ENCODE results near the gene ZSCAN1. TPM values are rescaled to one million over a fixed set of nuclear protein-coding genes. Genes with fewer than 3 reads are reported as not detected.

Gene ZSCAN1
- total RNA-seq, 1 donor = not detected

DNA sequence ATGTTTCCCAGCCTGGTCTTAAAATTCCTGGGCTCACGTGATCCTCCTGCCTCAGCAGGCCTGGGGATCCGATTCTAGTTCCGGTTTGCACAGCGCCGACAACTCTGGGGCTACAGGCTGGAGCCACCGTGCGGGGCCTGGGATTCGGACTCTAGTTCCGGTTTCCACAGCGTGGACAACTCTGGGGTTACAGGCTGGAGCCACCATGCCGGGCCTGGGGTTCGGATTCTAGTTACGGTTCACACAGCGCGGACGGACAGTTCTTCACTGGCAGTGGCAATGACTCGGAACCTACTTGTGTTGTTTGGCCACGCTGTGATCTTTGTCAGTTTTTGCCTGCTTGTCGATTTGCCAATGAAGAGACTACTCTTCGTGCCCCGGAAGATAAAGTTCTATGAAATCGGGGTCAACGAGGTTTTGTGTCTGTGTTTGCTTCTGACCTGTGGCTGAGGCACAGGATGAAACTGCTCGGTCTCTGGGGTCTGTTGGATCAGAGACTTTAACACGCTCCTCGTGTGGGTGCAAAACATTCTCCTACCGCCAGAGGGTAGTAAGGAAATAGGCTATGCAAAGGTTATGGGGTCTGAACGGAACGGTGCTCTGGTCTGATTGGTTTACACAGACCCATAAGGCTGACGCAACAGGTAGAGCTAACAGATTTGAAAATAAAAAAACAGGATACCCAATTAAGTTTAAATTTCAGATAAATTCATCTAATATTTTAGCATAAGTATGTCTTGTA lies 12.1 kb upstream of the ZSCAN1 start:
- no peak overlapping the region for H3K4me3 ChIP-seq (ENCODE audit: low read depth, low read length)
- peak; percentile 29 for TF ChIP-seq CTCF (IDR thresholded peaks at IDR 0.05; ENCODE audit: insufficient read depth, low read length)
- peak; percentile 40 for DNase-seq (ENCODE audit: low read depth)

DNA sequence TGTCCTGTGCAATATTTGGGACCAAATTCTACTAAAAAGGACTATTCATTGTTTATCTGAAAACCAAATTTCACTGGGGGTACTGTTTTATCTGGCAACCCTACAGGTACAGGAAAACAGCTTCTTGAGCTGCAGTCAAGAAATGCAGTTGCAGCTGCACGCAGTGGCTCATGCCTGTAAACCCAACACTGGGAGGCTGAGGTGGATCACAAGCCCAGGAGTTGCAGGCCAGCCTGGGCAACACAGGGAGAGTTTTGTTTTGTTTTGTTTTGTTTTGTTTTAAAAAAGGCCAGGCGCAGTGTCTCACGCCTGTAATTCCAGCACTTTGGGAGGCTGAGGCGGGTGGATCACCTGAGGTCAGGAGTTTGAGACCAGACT lies 11.6 kb upstream of the ZSCAN1 start:
- no peak for TF ChIP-seq CTCF (IDR thresholded peaks at IDR 0.05; ENCODE audit: insufficient read depth, low read length)
- DNase-seq (ENCODE audit: low read depth) = no peak
- no peak overlapping the region for H3K4me3 ChIP-seq (ENCODE audit: low read depth, low read length)

- no peak for DNase-seq (ENCODE audit: low read depth)
- TF ChIP-seq CTCF (IDR thresholded peaks at IDR 0.05; ENCODE audit: insufficient read depth, low read length) = no peak
- no peak overlapping the region for H3K4me3 ChIP-seq (ENCODE audit: low read depth, low read length)
Observed at GRCh38 chr19:58024661-58025060, 9.2 kb upstream of the ZSCAN1 start.

GRCh38 chr19:58034477-58034793 lies 610 bp downstream of the ZSCAN1 start:
- no peak for TF ChIP-seq CTCF (IDR thresholded peaks at IDR 0.05; ENCODE audit: insufficient read depth, low read length)
- no peak for DNase-seq (ENCODE audit: low read depth)
- H3K4me3 ChIP-seq (ENCODE audit: low read depth, low read length) = no peak overlapping the region

DNA sequence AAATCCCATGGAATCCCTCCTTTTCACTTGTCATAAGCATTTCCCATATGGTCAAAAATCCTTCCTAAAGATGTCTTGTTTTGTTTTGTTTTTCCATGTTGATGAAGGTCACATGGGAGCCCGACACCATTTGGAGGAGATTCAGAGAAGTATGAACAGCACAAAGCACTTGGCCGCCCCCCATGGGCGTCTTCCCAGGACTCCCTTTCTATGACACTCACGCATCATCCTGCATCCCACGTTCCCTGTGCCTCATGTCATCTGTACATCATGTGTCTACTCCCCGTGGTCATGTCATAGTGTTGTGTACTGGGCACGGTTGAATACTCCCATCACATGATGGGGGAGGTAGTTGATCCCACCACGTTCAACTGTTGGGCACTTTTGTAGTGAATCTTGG lies 2.0 kb downstream of the ZSCAN1 start:
- H3K4me3 ChIP-seq (ENCODE audit: low read depth, low read length) = no peak overlapping the region
- no peak for TF ChIP-seq CTCF (IDR thresholded peaks at IDR 0.05; ENCODE audit: insufficient read depth, low read length)
- DNase-seq (ENCODE audit: low read depth) = no peak

- H3K4me3 ChIP-seq (ENCODE audit: low read depth, low read length) = no peak overlapping the region
- no peak for DNase-seq (ENCODE audit: low read depth)
- no peak for TF ChIP-seq CTCF (IDR thresholded peaks at IDR 0.05; ENCODE audit: insufficient read depth, low read length)
Observed at GRCh38 chr19:58037927-58038687, 4.3 kb downstream of the ZSCAN1 start.
